CD4-positive, alpha-beta T cell treated with Interleukin-6 for 4 hours (primary cell): ENCODE results near the gene PARD3.

Experiments used
- DNase-seq: peaks from one replicate; pipeline ENCODE4 v3.0.0-alpha.2; 2020; ENCODE audit warnings: mixed read lengths

PARD3 gene

GRCh38 chr10:34567659-34568253 is 247.3 kb downstream of the PARD3 start:
- no peak for DNase-seq

- DNase-seq = no peak
Observed at GRCh38 chr10:34565934-34566333, 249.2 kb downstream of the PARD3 start.

- no peak for DNase-seq
Observed at GRCh38 chr10:34558093-34558583, 257.0 kb downstream of the PARD3 start.

- DNase-seq = no peak
Observed at GRCh38 chr10:34557173-34557572, 257.9 kb downstream of the PARD3 start.

- no peak for DNase-seq
Observed at GRCh38 chr10:34555653-34556052, 259.4 kb downstream of the PARD3 start.

GRCh38 chr10:34553747-34554146 is 261.3 kb downstream of the PARD3 start:
- no peak for DNase-seq

GRCh38 chr10:34551295-34551694 is 263.8 kb downstream of the PARD3 start:
- DNase-seq = no peak

GRCh38 chr10:34549953-34550352 is 265.1 kb downstream of the PARD3 start:
- DNase-seq = no peak

GRCh38 chr10:34549001-34549400 is 266.1 kb downstream of the PARD3 start:
- no peak for DNase-seq

- DNase-seq = no peak
Observed at GRCh38 chr10:34548466-34548865, 266.6 kb downstream of the PARD3 start.

GRCh38 chr10:34547695-34548094 is 267.4 kb downstream of the PARD3 start:
- DNase-seq = no peak

- DNase-seq = no peak
Observed at GRCh38 chr10:34547291-34547690, 267.8 kb downstream of the PARD3 start.

- DNase-seq = no peak
Observed at GRCh38 chr10:34544400-34544799, 270.7 kb downstream of the PARD3 start.

- no peak for DNase-seq
Observed at GRCh38 chr10:34543716-34544115, 271.4 kb downstream of the PARD3 start.

- DNase-seq = no peak
Observed at GRCh38 chr10:34540492-34540891, 274.6 kb downstream of the PARD3 start.

GRCh38 chr10:34539533-34540315 is 275.4 kb downstream of the PARD3 start:
- no peak for DNase-seq

- no peak for DNase-seq
Observed at GRCh38 chr10:34538281-34538829, 276.7 kb downstream of the PARD3 start.

GRCh38 chr10:34537629-34538231 is 277.4 kb downstream of the PARD3 start:
- DNase-seq = no peak

- no peak for DNase-seq
Observed at GRCh38 chr10:34535872-34536271, 279.2 kb downstream of the PARD3 start.

GRCh38 chr10:34530778-34531177 is 284.3 kb downstream of the PARD3 start:
- DNase-seq = no peak

GRCh38 chr10:34528320-34528719 is 286.8 kb downstream of the PARD3 start:
- no peak for DNase-seq

- DNase-seq = no peak
Observed at GRCh38 chr10:34526758-34527730, 288.1 kb downstream of the PARD3 start.
